Neural cell (in vitro differentiated cells): ENCODE results near the gene IGSF1.

ENCODE experiments used
- CTCF ChIP-seq: fragments of 450-650 bp; IDR thresholded peaks from 2 replicates; pipeline ENCODE4 v1.5.1; 2014; ENCODE audit warnings: antibody characterized with exemption, mild to moderate bottlenecking, moderate library complexity; ENCODE audit not compliant: poor library complexity, severe bottlenecking
- EP300 ChIP-seq: fragments of 450-650 bp; conservative IDR thresholded peaks from 2 replicates; pipeline ENCODE4 v1.6.1; 2014; ENCODE audit warnings: antibody characterized with exemption, mild to moderate bottlenecking, moderate library complexity; ENCODE audit not compliant: poor library complexity, severe bottlenecking
- EZH2 ChIP-seq: fragments of 200-600, 300-800 bp; shearing (Covaris generic), sonication (generic); IDR thresholded peaks from 2 replicates; pipeline ENCODE4 v1.6.1; 2014; ENCODE audit warnings: antibody characterized with exemption, low read length, borderline replicate concordance, mild to moderate bottlenecking; ENCODE audit not compliant: insufficient read depth, poor library complexity, severe bottlenecking
- MXI1 ChIP-seq: fragments of 450-650 bp; conservative IDR thresholded peaks from 2 replicates; pipeline ENCODE4 v1.6.1; 2014; ENCODE audit warnings: antibody characterized with exemption, mild to moderate bottlenecking; ENCODE audit not compliant: poor library complexity, severe bottlenecking
- POLR2AphosphoS5 ChIP-seq: IDR thresholded peaks from 2 replicates; pipeline ENCODE4 v1.6.1; 2012
- RAD21 ChIP-seq: fragments of 450-650 bp; conservative IDR thresholded peaks from 2 replicates; pipeline ENCODE4 v1.6.1; 2014; ENCODE audit warnings: antibody characterized with exemption, mild to moderate bottlenecking, moderate library complexity
- REST ChIP-seq: IDR thresholded peaks from 2 replicates; pipeline ENCODE4 v1.6.1; 2012; ENCODE audit warnings: borderline replicate concordance
- SMC3 ChIP-seq: fragments of 450-650 bp; conservative IDR thresholded peaks from 2 replicates; pipeline ENCODE4 v1.6.1; 2014; ENCODE audit warnings: antibody characterized with exemption, mild to moderate bottlenecking, moderate library complexity; ENCODE audit not compliant: poor library complexity
- TAF1 ChIP-seq: IDR thresholded peaks from 2 replicates; pipeline ENCODE4 v1.6.1; 2012; ENCODE audit warnings: low read depth

DNA sequence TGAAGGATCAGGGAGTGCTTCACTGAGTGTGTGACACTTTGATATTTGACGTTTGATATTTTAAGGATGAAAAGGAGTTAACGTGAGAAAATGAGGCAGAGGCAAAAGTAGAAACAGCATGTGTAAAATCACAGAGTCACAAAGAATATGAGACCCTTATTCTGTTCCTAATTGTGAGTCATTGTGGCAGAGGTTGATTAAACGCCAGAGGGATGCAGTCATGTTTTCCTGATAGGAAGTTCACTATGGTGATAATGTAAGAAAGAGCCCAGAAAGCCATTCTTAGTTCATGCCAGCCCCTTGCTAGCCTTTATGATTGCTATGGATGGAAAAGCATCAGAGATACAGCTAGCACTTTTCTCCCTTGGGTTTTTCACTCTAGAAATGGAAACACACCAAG is 33.5 kb upstream of the IGSF1 start:
- TF ChIP-seq CTCF = no peak
- no peak for TF ChIP-seq RAD21
- no peak for TF ChIP-seq EZH2
- TF ChIP-seq EP300 = no peak
- TF ChIP-seq MXI1 = no peak
- no peak for TF ChIP-seq POLR2AphosphoS5
- no peak for TF ChIP-seq REST
- no peak for TF ChIP-seq TAF1
- TF ChIP-seq SMC3 = no peak
